B cell (primary cell): ENCODE results near the gene SSPN.

Experiments used
- EZH2 ChIP-seq: IDR thresholded peaks from 2 replicates; pipeline ENCODE4 v1.6.1; 2012; ENCODE audit warnings: borderline replicate concordance, low read depth, mild to moderate bottlenecking, moderate library complexity, low read length; ENCODE audit not compliant: insufficient read depth, poor library complexity, severe bottlenecking
- TF ChIP-seq, protein P1 (sequence below): fragments of 200-600 bp; IDR thresholded peaks from one replicate; pipeline ENCODE4 v1.8.0; 2022; ENCODE audit warnings: antibody characterized with exemption, mild to moderate bottlenecking

DNA sequence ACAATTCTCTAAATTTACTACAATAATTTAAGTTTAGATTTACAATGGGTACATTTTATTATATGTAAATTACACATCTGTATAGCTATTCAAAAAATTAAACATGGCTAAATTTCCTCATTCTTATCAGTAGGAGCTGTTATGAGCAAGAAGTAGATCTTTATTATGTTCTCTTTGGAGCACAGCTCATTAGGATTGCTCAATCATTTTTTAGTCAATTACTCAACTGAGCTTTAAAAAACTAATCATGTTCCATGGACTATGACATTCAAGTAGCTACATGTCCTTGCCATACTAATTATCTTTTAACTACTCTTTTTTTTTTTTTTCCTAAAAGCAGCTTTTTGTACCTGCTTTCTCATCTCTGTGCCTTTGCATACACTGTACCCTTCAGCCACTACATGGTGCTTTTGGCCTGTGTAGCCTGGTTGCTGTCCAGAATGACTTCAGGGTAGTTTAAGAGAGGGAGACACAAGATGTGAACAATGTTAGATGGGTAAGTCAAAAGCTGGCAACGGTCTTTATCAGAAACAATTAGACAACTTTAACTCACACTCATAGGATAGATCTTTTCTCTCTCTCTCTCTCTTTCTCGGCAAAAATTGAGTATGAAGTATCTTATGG is 69.0 kb downstream of the SSPN start:
- TF ChIP-seq, protein P1, sequence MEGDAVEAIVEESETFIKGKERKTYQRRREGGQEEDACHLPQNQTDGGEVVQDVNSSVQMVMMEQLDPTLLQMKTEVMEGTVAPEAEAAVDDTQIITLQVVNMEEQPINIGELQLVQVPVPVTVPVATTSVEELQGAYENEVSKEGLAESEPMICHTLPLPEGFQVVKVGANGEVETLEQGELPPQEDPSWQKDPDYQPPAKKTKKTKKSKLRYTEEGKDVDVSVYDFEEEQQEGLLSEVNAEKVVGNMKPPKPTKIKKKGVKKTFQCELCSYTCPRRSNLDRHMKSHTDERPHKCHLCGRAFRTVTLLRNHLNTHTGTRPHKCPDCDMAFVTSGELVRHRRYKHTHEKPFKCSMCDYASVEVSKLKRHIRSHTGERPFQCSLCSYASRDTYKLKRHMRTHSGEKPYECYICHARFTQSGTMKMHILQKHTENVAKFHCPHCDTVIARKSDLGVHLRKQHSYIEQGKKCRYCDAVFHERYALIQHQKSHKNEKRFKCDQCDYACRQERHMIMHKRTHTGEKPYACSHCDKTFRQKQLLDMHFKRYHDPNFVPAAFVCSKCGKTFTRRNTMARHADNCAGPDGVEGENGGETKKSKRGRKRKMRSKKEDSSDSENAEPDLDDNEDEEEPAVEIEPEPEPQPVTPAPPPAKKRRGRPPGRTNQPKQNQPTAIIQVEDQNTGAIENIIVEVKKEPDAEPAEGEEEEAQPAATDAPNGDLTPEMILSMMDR, result no peak
- TF ChIP-seq EZH2, result no peak
